Heart right ventricle (tissue), 16 donors: ENCODE measurements around the gene RNF207. TPM values are rescaled to one million over a fixed set of nuclear protein-coding genes. Genes with fewer than 3 reads are reported as not detected.

Experiments used
- ATAC-seq, 8 donors: fragments of 200-7000 bp; cut with Tn5 transposase; one replicate each; pipeline ENCODE4 v1.9.1; 2020; ENCODE audit warnings: mild to moderate bottlenecking in 8 of 8, moderate library complexity in 8 of 8, moderate number of reproducible peaks in 1 of 8
- DNase-seq, 2 donors: peaks; one replicate each; pipeline ENCODE4 v3.0.0-alpha.2; 2020
- H3K27ac ChIP-seq, 10 donors: fragments of 200-600 bp; sonication (generic) in 2 of 10; one replicate each; pipeline versions ENCODE4 v1.5.0 to v1.8.0; 2020 to 2022; ENCODE audit warnings: mild to moderate bottlenecking in 3 of 10
- H3K27me3 ChIP-seq, 7 donors: fragments of 200-600 bp; one replicate each; pipeline ENCODE4 v1.8.0; 2021 to 2022; ENCODE audit warnings: mild to moderate bottlenecking in 2 of 7
- H3K36me3 ChIP-seq, 9 donors: fragments of 200-600 bp; sonication (generic) in 1 of 9; one replicate each; pipeline versions ENCODE4 v1.5.0 to v1.8.0; 2020 to 2022; ENCODE audit warnings: mild to moderate bottlenecking in 2 of 9
- H3K4me1 ChIP-seq, 9 donors: fragments of 200-600 bp; sonication (generic) in 1 of 9; one replicate each; pipeline versions ENCODE4 v1.5.0 to v1.8.0; 2020 to 2022; ENCODE audit warnings: mild to moderate bottlenecking in 4 of 9
- H3K4me3 ChIP-seq, 10 donors: fragments of 200-600 bp; sonication (generic) in 2 of 10; one replicate each; pipeline versions ENCODE4 v1.5.0 to v1.8.0; 2020 to 2022; ENCODE audit warnings: mild to moderate bottlenecking in 7 of 10, moderate library complexity in 2 of 10
- H3K9me3 ChIP-seq, 11 donors: fragments of 200-600 bp in 10 of 11; sonication (generic) in 2 of 11; one replicate each; pipeline versions ENCODE4 v1.5.0 to v1.8.0; 2013 to 2022; ENCODE audit warnings: mild to moderate bottlenecking in 2 of 11, control low read depth in 1 of 11, moderate library complexity in 1 of 11
- CTCF ChIP-seq, 9 donors: fragments of 200-600 bp; sonication (generic) in 2 of 9; IDR thresholded peaks; one replicate each; pipeline versions ENCODE4 v1.5.0 to v1.8.0; 2021 to 2022; ENCODE audit warnings: antibody characterized with exemption in 9 of 9, mild to moderate bottlenecking in 5 of 9, moderate library complexity in 1 of 9
- WGBS, 2 donors: extraction: QIAGEN DNeasy Blood & Tissue Kit; methylation state at CpG; one replicate each; pipeline ENCODE4 v1.1.7; 2013; ENCODE audit warnings: inconsistent platforms in 1 of 2; 5-methylcytosine and 5-hydroxymethylcytosine counted together
- intact Hi-C, 10 donors: fragments of 100-400 bp; cut with DNase I; formaldehyde crosslinking; loops; one replicate each; pipeline versions ENCODE4 v1.11.1 to v1.14.2; 2022
- polyA plus RNA-seq, 2 donors: library from polyadenylated mRNA; stranded (reverse); fragments of 200-250 nt; gene quantifications; one replicate each; pipeline ENCODE4 v1.2.3, GENCODE V29; 2013
- total RNA-seq, 10 donors: library from RNA; stranded (reverse); fragmentation: NEBNext Ultra II Directional in 3 of 10; extraction: Animal tissue kit (Norgen Biotek cat#: 25700) in 3 of 10; gene quantifications; one replicate each; pipeline versions ENCODE4 v1.2.1 to v1.2.4, GENCODE V29; 2021 to 2023
- donor health status: Arrhythmogenic right ventricular cardiomyopathy.
- donor health status: ischemic (EF 13 %, LVEDD 7.1; RV severe dilation, severe dysfunction).
- donor health status: healthy with polysubstance abuse.
- donor health status: DM: no; HTN: yes; CAD: no.
- donor health status: DM: no; HTN: no; CAD: no.
- donor health status: ischemic (EF 25% LVEDD 6.9; RV normal size, moderate dysfunction).
- donor health status: ischemic (EF 25% LVEDD 5.7; RV mildly dilated, moderate dysfunction).
- donor health status: healthy.
- donor health status: DM: yes; HTN: yes; CAD: no.
- donor health status: Ischemic cardiomyopathy.
- donor health status: ischemic (EF 35%, LVEDD 5.7; RV mildly dilated, moderate dysfunction).
- donor health status: nonischemic (EF 11% LVEDD 7.7; RV severe dilation, severe dysfunction).
- donor health status: DM: yes; HTN: yes; CAD: no.
- donor health status: PGD.
- donor health status: ischemic (EF 29% LVEDD 5.4; RV normal size, mild dysfunction).
- donor health status: nonischemic (EF 23%, LVEDD 6.1; RV moderate dilation, normal function).

Gene RNF207
- total and polyA plus RNA-seq, 12 donors: 16.2 to 183 (median 67.4) TPM

GRCh38 chr1:6209661-6210580 is 4.0 kb downstream of the RNF207 start:
- no peak for TF ChIP-seq CTCF (IDR thresholded peaks at IDR 0.05)

GRCh38 chr1:6210591-6211355 is 4.9 kb downstream of the RNF207 start:
- WGBS, 2 donors: 83 to 91% methylated on average over 28 to 29 of the region's 29 CpGs
- peaks cover 0 to 63% (median 7%) of the 10 kb centered on the region in 9 donors for H3K36me3 ChIP-seq
- no peak for TF ChIP-seq CTCF (IDR thresholded peaks at IDR 0.05)
- H3K4me3 ChIP-seq: no peak overlapping the region
- peaks cover 0 to 34% (median 0%) of the 10 kb centered on the region in 7 donors for H3K27me3 ChIP-seq
- no peaks in the 10 kb centered on the region for H3K9me3 ChIP-seq
- no peak overlapping the region for H3K27ac ChIP-seq
- H3K4me1 ChIP-seq: peaks cover 19 to 66% (median 33%) of the 10 kb centered on the region in 9 donors
- intact Hi-C loops: no loop called here
- DNase-seq (no peak), ATAC-seq (no peak)

More at GRCh38 chr1:6209661-6210580, 4.0 kb downstream of the RNF207 start:
- H3K27me3 ChIP-seq: peaks cover 0 to 42% (median 0%) of the 10 kb centered on the region in 7 donors
- intact Hi-C loops: loop anchor here in 6 of 10 donors (2.0 to 10.0 kb wide), 4 partner anchors 13 to 218 kb away; partner anchors contain the start of genes HES3 (in 3 of the 6) and NPHP4 (in 1 of the 6)
- H3K4me1 ChIP-seq: peaks cover 20 to 73% (median 42%) of the 10 kb centered on the region in 9 donors
- ATAC-seq: no peak
- WGBS, 2 donors: 82 to 89% methylated on average over 17 of the region's 17 CpGs
- peak overlapping the region in 5 of 10 donors; percentile 11 to 95 (median 50) for H3K27ac ChIP-seq
- no peaks in the 10 kb centered on the region for H3K9me3 ChIP-seq
- no peak for DNase-seq
- H3K36me3 ChIP-seq: peaks cover 0 to 57% (median 5%) of the 10 kb centered on the region in 9 donors
- peak overlapping the region in 7 of 10 donors; percentile 34 to 62 (median 53) for H3K4me3 ChIP-seq

- WGBS, 2 donors: 84 to 88% methylated on average over 16 of the region's 16 CpGs
- no peak for ATAC-seq
- H3K4me1 ChIP-seq: peaks cover 15 to 56% (median 24%) of the 10 kb centered on the region in 9 donors
- peaks cover 0 to 24% (median 0%) of the 10 kb centered on the region in 7 donors for H3K27me3 ChIP-seq
- DNase-seq: no peak
- intact Hi-C loops: no loop called here
- H3K36me3 ChIP-seq: peaks cover 0 to 73% (median 13%) of the 10 kb centered on the region in 9 donors
- no peaks in the 10 kb centered on the region for H3K9me3 ChIP-seq
- H3K27ac ChIP-seq: no peak overlapping the region
- no peak overlapping the region for H3K4me3 ChIP-seq
- TF ChIP-seq CTCF (IDR thresholded peaks at IDR 0.05): no peak
Observed at GRCh38 chr1:6211731-6212130, 5.8 kb downstream of the RNF207 start.
